MM.1S (cell line): ENCODE results near the gene RNASEH2A.

Experiments
- DNase-seq: peaks from one replicate; pipeline ENCODE4 v3.0.0-alpha.2; 2015
- H2AFZ ChIP-seq: fragments of 300-600 bp; sonication (generic); 2 replicates; pipeline ENCODE4 v1.6.0; 2016; ENCODE audit warnings: antibody characterized with exemption, low read length
- H3F3A ChIP-seq: fragments of 300-600 bp; sonication (generic); 2 replicates; pipeline ENCODE4 v1.6.1; 2016; ENCODE audit warnings: mild to moderate bottlenecking, antibody characterized with exemption, low read length, moderate library complexity, mixed read lengths; ENCODE audit not compliant: insufficient read depth
- H3K27ac ChIP-seq: fragments of 300-600 bp; sonication (generic); 2 replicates; pipeline ENCODE4 v1.5.1; 2016; ENCODE audit warnings: mild to moderate bottlenecking, low read length
- H3K27me3 ChIP-seq: fragments of 300-600 bp; sonication (generic); replicated peaks from 2 replicates; pipeline ENCODE4 v1.6.0; 2016; ENCODE audit warnings: low read length; ENCODE audit not compliant: insufficient read depth
- H3K36me3 ChIP-seq: fragments of 300-600 bp; sonication (generic); replicated peaks from 2 replicates; pipeline ENCODE4 v1.6.1; 2016; ENCODE audit warnings: mild to moderate bottlenecking, low read length, mixed read lengths; ENCODE audit not compliant: insufficient read depth
- H3K4me1 ChIP-seq: fragments of 300-600 bp; sonication (generic); 2 replicates; pipeline ENCODE4 v1.6.1; 2016; ENCODE audit warnings: low read length, mixed read lengths
- H3K4me2 ChIP-seq: fragments of 300-600 bp; sonication (generic); 2 replicates; pipeline ENCODE4 v1.6.0; 2016; ENCODE audit warnings: low read depth, low read length
- H3K4me3 ChIP-seq: fragments of 300-600 bp; sonication (generic); 2 replicates; pipeline ENCODE4 v1.5.1; 2016; ENCODE audit warnings: low read length, mixed read lengths
- H3K79me2 ChIP-seq: fragments of 300-600 bp; sonication (generic); 2 replicates; pipeline ENCODE4 v1.6.1; 2016; ENCODE audit warnings: mixed run types, low read length, mixed read lengths
- H3K9ac ChIP-seq: fragments of 300-600 bp; sonication (generic); 2 replicates; pipeline ENCODE4 v1.6.1; 2016; ENCODE audit warnings: low read length, mixed read lengths
- H3K9me2 ChIP-seq: fragments of 300-600 bp; sonication (generic); replicated peaks from 2 replicates; pipeline ENCODE4 v1.6.1; 2016; ENCODE audit warnings: mild to moderate bottlenecking, low read length, mixed read lengths; ENCODE audit not compliant: insufficient read depth
- H3K9me3 ChIP-seq: fragments of 300-600 bp; sonication (generic); replicated peaks from 2 replicates; pipeline ENCODE4 v1.6.1; 2016; ENCODE audit warnings: mild to moderate bottlenecking, low read length, mixed read lengths; ENCODE audit not compliant: insufficient read depth
- H4K20me1 ChIP-seq: fragments of 300-600 bp; sonication (generic); 2 replicates; pipeline ENCODE4 v1.6.1; 2016; ENCODE audit warnings: mild to moderate bottlenecking, low read length, moderate library complexity, mixed read lengths; ENCODE audit not compliant: insufficient read depth
- CTCF ChIP-seq: fragments of 300-600 bp; sonication (generic); IDR thresholded peaks from 2 replicates; pipeline ENCODE4 v1.5.1; 2016; ENCODE audit warnings: antibody characterized with exemption, low read length, mixed read lengths
- EZH2 ChIP-seq: fragments of 300-600 bp; sonication (generic); optimal IDR thresholded peaks from 2 replicates; pipeline ENCODE3; 2017; ENCODE audit warnings: low read depth, mild to moderate bottlenecking, antibody characterized with exemption, low read length, mixed read lengths
- EZH2phosphoT487 ChIP-seq: fragments of 300-600 bp; sonication (generic); IDR thresholded peaks from 2 replicates; pipeline ENCODE4 v1.6.1; 2018; ENCODE audit warnings: antibody characterized with exemption, low read length

The RNASEH2A gene

DNA sequence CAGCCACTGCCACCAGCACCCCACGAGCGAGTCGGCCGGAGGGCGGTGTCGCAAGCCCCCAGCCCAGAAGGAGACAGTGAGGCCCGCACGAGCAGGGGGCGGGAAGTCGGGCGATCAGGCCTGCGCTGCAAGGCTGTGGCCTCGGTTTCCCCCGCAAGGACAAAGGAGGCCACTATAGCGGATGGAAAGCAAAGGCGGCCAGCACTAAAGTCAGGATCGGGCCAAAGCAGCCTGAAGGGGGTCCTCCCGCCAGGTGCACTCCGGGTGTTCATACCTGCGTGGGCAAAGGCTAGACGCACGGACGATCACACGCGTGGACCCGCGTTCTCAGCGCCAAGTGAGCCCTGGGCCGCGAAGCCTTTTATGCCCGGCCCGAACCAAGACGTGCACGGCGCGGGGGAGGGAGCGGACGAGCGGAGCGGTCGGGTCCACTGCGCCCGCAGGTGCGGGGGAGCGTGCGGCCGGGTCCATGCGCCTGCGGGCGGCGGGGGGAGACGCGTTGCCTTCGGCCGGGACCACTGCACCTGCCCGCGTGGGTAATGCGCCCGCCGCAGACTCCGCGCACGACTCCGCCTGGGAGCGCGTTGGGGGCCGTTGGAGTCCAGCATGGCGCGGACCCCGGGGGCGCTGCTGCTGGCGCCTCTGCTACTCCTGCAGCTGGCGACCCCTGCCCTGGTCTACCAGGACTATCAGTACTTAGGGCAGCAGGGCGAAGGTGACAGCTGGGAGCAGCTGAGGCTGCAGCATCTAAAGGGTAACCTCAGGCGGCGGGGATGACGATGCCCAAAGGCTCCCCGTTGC lies 4.7 kb upstream of the RNASEH2A start, which contains the start of the genes PRDX2 and THSD8:
TSS of gene PRDX2 (minus strand) at position 335 of the 801 bp plus-strand sequence. CDS start 539 bp downstream, outside the sequence.
TSS of gene THSD8 (plus strand) at position 604 of the 801 bp plus-strand sequence. CDS start at position 607, 3 bp downstream.
- H3K79me2 ChIP-seq: peaks cover 15% of the 10 kb centered on the region
- H3K4me3 ChIP-seq: peak within 1 kb of the TSS; percentile 97
- H3K27ac ChIP-seq: no peak within 1 kb of the TSS
- no peaks in the 10 kb centered on the region; the same call in 1 of the 2 replicates for H3K36me3 ChIP-seq
- no peaks in the 10 kb centered on the region for H3K9me3 ChIP-seq
- no peak for TF ChIP-seq EZH2phosphoT487
- no peak for TF ChIP-seq CTCF
- TF ChIP-seq EZH2: no peak
- H3K9ac ChIP-seq: peak within 1 kb of the TSS; percentile 85
- H3F3A ChIP-seq: no peaks in the 10 kb centered on the region
- H3K27me3 ChIP-seq: no peaks in the 10 kb centered on the region
- peak within 1 kb of the TSS; percentile 86 for H2AFZ ChIP-seq
- DNase-seq: peak; percentile 88
- peak within 1 kb of the TSS; percentile 98 for H3K4me2 ChIP-seq
- H3K4me1 ChIP-seq: peaks cover 12% of the 10 kb centered on the region
- no peaks in the 10 kb centered on the region for H4K20me1 ChIP-seq
- H3K9me2 ChIP-seq: no peaks in the 10 kb centered on the region

GRCh38 chr19:12802267-12803106 lies 3.9 kb upstream of the RNASEH2A start:
- H3K4me2 ChIP-seq: peak overlapping the region; percentile 98
- no peak overlapping the region for H3K27ac ChIP-seq
- no peaks in the 10 kb centered on the region for H3K9me2 ChIP-seq
- peak overlapping the region; percentile 97 for H3K4me3 ChIP-seq
- peak overlapping the region; percentile 86 for H2AFZ ChIP-seq
- H3K4me1 ChIP-seq: peaks cover 14% of the 10 kb centered on the region
- no peaks in the 10 kb centered on the region for H3K27me3 ChIP-seq
- no peaks in the 10 kb centered on the region; the same call in 1 of the 2 replicates for H3K36me3 ChIP-seq
- TF ChIP-seq EZH2 (no peak), EZH2phosphoT487 (no peak), CTCF (no peak)
- H3K9ac ChIP-seq: peak overlapping the region; percentile 85; the same call in 1 of the 2 replicates
- H3F3A ChIP-seq: no peaks in the 10 kb centered on the region
- no peak for DNase-seq
- no peaks in the 10 kb centered on the region for H4K20me1 ChIP-seq
- no peaks in the 10 kb centered on the region for H3K9me3 ChIP-seq
- H3K79me2 ChIP-seq: peaks cover 21% of the 10 kb centered on the region

- Histone ChIP-seq H3K4me2 (no peak overlapping the region), H4K20me1 (no peaks in the 10 kb centered on the region), H3K36me3 (no peaks in the 10 kb centered on the region; the same call in 1 of the 2 replicates), H2AFZ (no peak overlapping the region), H3K27ac (no peak overlapping the region), H3K9me2 (no peaks in the 10 kb centered on the region), H3K27me3 (no peaks in the 10 kb centered on the region), H3K9ac (no peak overlapping the region), H3K79me2 (peaks cover 21% of the 10 kb centered on the region), H3F3A (no peaks in the 10 kb centered on the region), H3K4me1 (peaks cover 14% of the 10 kb centered on the region), H3K9me3 (no peaks in the 10 kb centered on the region), H3K4me3 (no peak overlapping the region)
- TF ChIP-seq EZH2 (no peak), CTCF (no peak), EZH2phosphoT487 (no peak)
- no peak for DNase-seq
These were observed 2.3 kb upstream of the RNASEH2A start for GRCh38 chr19:12804051-12804450.
